Sigmoid colon (tissue), 7 donors: ENCODE measurements around the gene GPC3. TPM values are rescaled to one million over a fixed set of nuclear protein-coding genes. Genes with fewer than 3 reads are reported as not detected.
A peak's percentile ranks its signal among the peaks of the same experiment; 100 is the strongest.

Experiments used
- DNase-seq: peaks from one replicate; pipeline ENCODE4 v3.0.0-alpha.2; 2019
- H3K27ac ChIP-seq, 4 donors: fragments of 200-600 bp; sonication (generic); one replicate each; pipeline ENCODE4 v1.5.1; 2016 to 2019; ENCODE audit warnings: mild to moderate bottlenecking in 1 of 4
- H3K27me3 ChIP-seq, 3 donors: fragments of 200-600 bp; sonication (generic); one replicate each; pipeline ENCODE4 v1.5.1; 2019; ENCODE audit warnings: mild to moderate bottlenecking in 1 of 3
- H3K36me3 ChIP-seq, 4 donors: fragments of 200-600 bp; sonication (generic); one replicate each; pipeline ENCODE4 v1.5.1; 2016 to 2019
- H3K4me1 ChIP-seq, 4 donors: fragments of 200-600 bp; sonication (generic); one replicate each; pipeline ENCODE4 v1.5.1; 2017 to 2019
- H3K4me3 ChIP-seq, 4 donors: fragments of 200-600 bp; sonication (generic); one replicate each; pipeline ENCODE4 v1.5.1; 2017 to 2019; ENCODE audit warnings: mild to moderate bottlenecking in 2 of 4, moderate library complexity in 1 of 4
- H3K9me3 ChIP-seq, 4 donors: fragments of 200-600 bp in 3 of 4; sonication (generic) in 3 of 4; one replicate each; pipeline versions ENCODE4 v1.5.1 to v1.6.1; 2013 to 2019
- CTCF ChIP-seq, 4 experiments: fragments of 450-650 bp in 3 of 4; fragments of 200-600 bp in 1 of 4; IDR thresholded peaks; one replicate each; pipeline ENCODE4 v1.5.1; 2016 to 2019; ENCODE audit warnings: antibody characterized with exemption in 4 of 4, mild to moderate bottlenecking in 3 of 4, moderate library complexity in 2 of 4
- EP300 ChIP-seq, 4 donors: sonication (generic); formaldehyde crosslinking; IDR thresholded peaks; one replicate each; pipeline ENCODE4 v1.6.1; 2017; ENCODE audit warnings: antibody characterized with exemption in 4 of 4
- POLR2A ChIP-seq, 2 donors: fragments of 450-650 bp; IDR thresholded peaks; one replicate each; pipeline ENCODE4 v1.6.1; 2016; ENCODE audit warnings: antibody characterized with exemption in 2 of 2, mild to moderate bottlenecking in 2 of 2, moderate library complexity in 2 of 2
- POLR2AphosphoS5 ChIP-seq, 4 donors: sonication (generic); formaldehyde crosslinking; IDR thresholded peaks; one replicate each; pipeline ENCODE4 v1.6.1; 2017; ENCODE audit warnings: antibody characterized with exemption in 4 of 4
- WGBS, 2 donors: extraction: QIAGEN DNeasy Blood & Tissue Kit; methylation state at CpG; one replicate each; pipeline ENCODE4 v1.1.7; 2013; 5-methylcytosine and 5-hydroxymethylcytosine counted together
- intact Hi-C: fragments of 100-400 bp; cut with DNase I; formaldehyde crosslinking; loops from one replicate; pipeline ENCODE4 v1.15.1; 2023
- polyA plus RNA-seq, 3 donors: library from polyadenylated mRNA; stranded (reverse); fragments of 200-250 nt; gene quantifications; one replicate each; pipeline ENCODE4 v1.2.3, GENCODE V29; 2013
- total RNA-seq, 4 donors: library from RNA; depleted of rRNA; stranded (reverse); fragments of >200 nt; gene quantifications; one replicate each; pipeline ENCODE4 v1.1.0, GENCODE V29; 2016
- donor health status: healthy with polysubstance abuse.
- donor health status: Bipolar disorder and iron deficiency.
- donor health status: healthy.

The GPC3 gene
- total and polyA plus RNA-seq, 7 donors: 0.46 to 31.4 (median 2.7) TPM

GRCh38 chrX:133550665-133551485, 434.5 kb downstream of the GPC3 start:
- H3K4me3 ChIP-seq: no peak overlapping the region
- H3K27me3 ChIP-seq: no peaks in the 10 kb centered on the region
- intact Hi-C loops: no loop called here
- DNase-seq: no peak
- H3K36me3 ChIP-seq: no peaks in the 10 kb centered on the region
- WGBS, 2 donors: 21 to 61% methylated on average over 4 of the region's 4 CpGs
- H3K9me3 ChIP-seq: no peaks in the 10 kb centered on the region
- TF ChIP-seq POLR2AphosphoS5 (IDR thresholded peaks at IDR 0.05) (no peak), EP300 (IDR thresholded peaks at IDR 0.05) (no peak), CTCF (IDR thresholded peaks at IDR 0.05) (no peak), POLR2A (IDR thresholded peaks at IDR 0.05) (no peak)
- H3K27ac ChIP-seq: no peak overlapping the region
- no peaks in the 10 kb centered on the region for H3K4me1 ChIP-seq

GRCh38 chrX:133549295-133549933, 436.0 kb downstream of the GPC3 start:
- Histone ChIP-seq H3K4me1 (no peaks in the 10 kb centered on the region), H3K36me3 (no peaks in the 10 kb centered on the region), H3K9me3 (no peaks in the 10 kb centered on the region), H3K27me3 (no peaks in the 10 kb centered on the region), H3K27ac (no peak overlapping the region), H3K4me3 (no peak overlapping the region)
- DNase-seq: no peak
- intact Hi-C loops: no loop called here
- TF ChIP-seq POLR2A (IDR thresholded peaks at IDR 0.05): no peak

- Histone ChIP-seq H3K9me3 (no peaks in the 10 kb centered on the region), H3K36me3 (no peaks in the 10 kb centered on the region), H3K27ac (no peak overlapping the region), H3K4me3 (no peak overlapping the region), H3K4me1 (no peaks in the 10 kb centered on the region), H3K27me3 (no peaks in the 10 kb centered on the region)
- no peak for DNase-seq
- TF ChIP-seq POLR2A (IDR thresholded peaks at IDR 0.05) (no peak), EP300 (IDR thresholded peaks at IDR 0.05) (no peak), POLR2AphosphoS5 (IDR thresholded peaks at IDR 0.05) (no peak), CTCF (IDR thresholded peaks at IDR 0.05) (no peak)
- intact Hi-C loops: no loop called here
These were observed 439.0 kb downstream of the GPC3 start for GRCh38 chrX:133546441-133546840.

- TF ChIP-seq POLR2AphosphoS5 (IDR thresholded peaks at IDR 0.05) (no peak), POLR2A (IDR thresholded peaks at IDR 0.05) (no peak), CTCF (IDR thresholded peaks at IDR 0.05) (no peak), EP300 (IDR thresholded peaks at IDR 0.05) (no peak)
- WGBS, 2 donors: 96 to 97% methylated on average over 3 of the region's 3 CpGs
- H3K36me3 ChIP-seq: no peaks in the 10 kb centered on the region
- H3K9me3 ChIP-seq: no peaks in the 10 kb centered on the region
- H3K4me1 ChIP-seq: no peaks in the 10 kb centered on the region
- H3K27ac ChIP-seq: no peak overlapping the region
- H3K4me3 ChIP-seq: no peak overlapping the region
- intact Hi-C loops: no loop called here
- no peaks in the 10 kb centered on the region for H3K27me3 ChIP-seq
- DNase-seq: no peak
These were observed 440.6 kb downstream of the GPC3 start for GRCh38 chrX:133544778-133545177.

- no peak for DNase-seq
- H3K4me3 ChIP-seq: no peak overlapping the region
- no peaks in the 10 kb centered on the region for H3K4me1 ChIP-seq
- peak overlapping the region in 1 of 4 donors; percentile 27 for H3K27ac ChIP-seq
- no peaks in the 10 kb centered on the region for H3K9me3 ChIP-seq
- H3K36me3 ChIP-seq: no peaks in the 10 kb centered on the region
- WGBS, 2 donors: 38 to 52% methylated on average over 3 of the region's 3 CpGs
- intact Hi-C loops: no loop called here
- no peak for TF ChIP-seq POLR2A (IDR thresholded peaks at IDR 0.05)
- TF ChIP-seq POLR2AphosphoS5 (IDR thresholded peaks at IDR 0.05): peak in 2 of 4 donors; percentile 27 to 45
- no peak for TF ChIP-seq CTCF (IDR thresholded peaks at IDR 0.05)
- TF ChIP-seq EP300 (IDR thresholded peaks at IDR 0.05): no peak
- no peaks in the 10 kb centered on the region for H3K27me3 ChIP-seq
These were observed 441.3 kb downstream of the GPC3 start for GRCh38 chrX:133544115-133544514.
